LNCaP clone FGC (cell line): Measurements from ENCODE around the gene PDGFD.

Experiments
- DNase-seq: peaks from one replicate; pipeline ENCODE4 v3.0.0-alpha.2; 2011; ENCODE audit warnings: low read depth
- H3K4me3 ChIP-seq: 2 replicates; pipeline ENCODE4 v1.5.1; 2011; ENCODE audit warnings: mild to moderate bottlenecking, low read depth, low read length, control low read depth
- TF ChIP-seq, protein P1 (sequence below): IDR thresholded peaks from 2 replicates; pipeline ENCODE4 v1.5.1; 2012; ENCODE audit warnings: mild to moderate bottlenecking; ENCODE audit not compliant: control insufficient read depth, insufficient read depth; ENCODE audit errors: extremely low read depth

PDGFD gene

DNA sequence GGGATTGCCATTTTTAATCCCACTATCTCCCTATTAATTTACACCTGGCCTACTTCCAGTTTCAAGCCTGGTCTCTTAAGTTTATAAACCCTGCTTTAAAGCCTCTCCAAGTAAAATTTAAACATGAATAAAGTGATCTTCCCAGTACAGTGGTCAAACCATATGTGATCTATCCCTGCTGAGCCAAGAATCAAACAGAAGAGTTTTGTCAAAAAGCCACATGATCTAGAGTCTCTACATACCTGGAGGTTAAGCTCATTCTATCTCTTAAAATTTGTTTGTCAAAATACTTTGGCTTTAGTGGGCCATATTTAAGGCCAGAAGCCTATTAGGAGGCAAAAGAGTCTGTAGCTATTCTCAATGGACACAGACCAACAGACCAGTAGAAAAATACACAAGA, 170.4 kb downstream of the PDGFD start:
- DNase-seq: no peak
- TF ChIP-seq, protein P1, sequence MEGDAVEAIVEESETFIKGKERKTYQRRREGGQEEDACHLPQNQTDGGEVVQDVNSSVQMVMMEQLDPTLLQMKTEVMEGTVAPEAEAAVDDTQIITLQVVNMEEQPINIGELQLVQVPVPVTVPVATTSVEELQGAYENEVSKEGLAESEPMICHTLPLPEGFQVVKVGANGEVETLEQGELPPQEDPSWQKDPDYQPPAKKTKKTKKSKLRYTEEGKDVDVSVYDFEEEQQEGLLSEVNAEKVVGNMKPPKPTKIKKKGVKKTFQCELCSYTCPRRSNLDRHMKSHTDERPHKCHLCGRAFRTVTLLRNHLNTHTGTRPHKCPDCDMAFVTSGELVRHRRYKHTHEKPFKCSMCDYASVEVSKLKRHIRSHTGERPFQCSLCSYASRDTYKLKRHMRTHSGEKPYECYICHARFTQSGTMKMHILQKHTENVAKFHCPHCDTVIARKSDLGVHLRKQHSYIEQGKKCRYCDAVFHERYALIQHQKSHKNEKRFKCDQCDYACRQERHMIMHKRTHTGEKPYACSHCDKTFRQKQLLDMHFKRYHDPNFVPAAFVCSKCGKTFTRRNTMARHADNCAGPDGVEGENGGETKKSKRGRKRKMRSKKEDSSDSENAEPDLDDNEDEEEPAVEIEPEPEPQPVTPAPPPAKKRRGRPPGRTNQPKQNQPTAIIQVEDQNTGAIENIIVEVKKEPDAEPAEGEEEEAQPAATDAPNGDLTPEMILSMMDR: no peak
- H3K4me3 ChIP-seq: no peak overlapping the region

DNA sequence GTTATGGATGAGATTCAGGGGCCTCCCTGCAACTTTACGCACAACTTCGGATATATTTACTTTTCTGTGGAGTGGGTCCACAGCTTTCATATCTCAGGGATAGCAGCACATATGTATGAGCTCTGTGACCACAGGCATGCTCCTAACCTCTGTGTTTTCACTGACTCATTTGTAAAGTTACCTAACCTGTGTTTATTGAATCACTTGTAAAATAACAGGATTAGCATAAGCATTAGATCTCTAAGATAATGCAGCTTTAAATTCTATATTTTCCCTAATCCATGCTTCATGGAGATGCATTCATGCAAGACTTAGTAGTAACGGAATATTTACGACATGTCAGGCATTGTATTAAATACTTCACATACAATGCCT, 175.4 kb downstream of the PDGFD start:
- no peak overlapping the region for H3K4me3 ChIP-seq
- no peak for DNase-seq
- TF ChIP-seq, protein P1: no peak

DNA sequence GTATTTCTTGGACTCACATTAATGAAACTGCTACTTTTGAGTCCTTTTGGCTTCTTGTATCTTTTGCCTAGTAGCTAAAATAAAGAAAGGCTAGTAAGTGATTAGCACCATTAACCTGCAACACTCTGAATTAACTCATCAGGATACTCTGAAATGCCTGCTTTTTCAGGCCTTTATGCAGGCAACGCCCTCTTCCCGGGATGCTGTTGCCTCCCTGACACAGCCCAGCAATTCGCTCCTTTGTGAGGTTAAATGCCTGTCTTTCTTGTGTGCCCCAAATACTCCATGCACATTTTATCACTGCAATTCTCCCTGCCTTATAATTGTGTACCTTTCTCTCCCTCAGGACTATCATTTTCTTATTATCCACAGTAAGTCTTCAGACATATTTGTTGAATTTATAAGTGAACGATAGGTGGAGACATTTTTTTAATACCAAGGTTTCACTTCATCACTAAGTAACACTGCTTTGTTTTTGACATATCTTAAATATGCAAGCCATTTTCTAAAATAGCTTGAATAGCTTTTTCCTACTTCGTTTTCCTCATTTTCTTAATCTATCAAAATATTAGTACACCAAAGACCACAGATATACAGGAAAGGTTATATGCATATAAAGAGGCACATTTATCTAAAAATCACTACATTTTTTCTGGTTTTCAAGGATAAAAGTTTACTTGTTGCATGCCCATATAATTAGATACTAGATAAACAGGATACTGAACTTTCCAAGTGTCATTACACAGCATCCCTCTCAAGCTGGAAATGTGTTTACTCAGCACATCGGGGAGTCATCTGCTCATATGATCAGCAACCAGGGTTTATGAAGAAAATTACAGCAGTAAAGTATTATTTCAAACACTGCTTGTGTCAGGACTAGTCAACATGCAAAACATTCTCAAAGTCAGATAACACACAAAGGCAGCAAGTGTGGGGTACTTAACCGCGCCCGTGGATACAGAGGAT, 176.0 kb downstream of the PDGFD start:
- no peak for DNase-seq
- TF ChIP-seq, protein P1: 0 out of 2 replicates have a peak, but pooled peaks have one; percentile 25
- H3K4me3 ChIP-seq: no peak overlapping the region

DNA sequence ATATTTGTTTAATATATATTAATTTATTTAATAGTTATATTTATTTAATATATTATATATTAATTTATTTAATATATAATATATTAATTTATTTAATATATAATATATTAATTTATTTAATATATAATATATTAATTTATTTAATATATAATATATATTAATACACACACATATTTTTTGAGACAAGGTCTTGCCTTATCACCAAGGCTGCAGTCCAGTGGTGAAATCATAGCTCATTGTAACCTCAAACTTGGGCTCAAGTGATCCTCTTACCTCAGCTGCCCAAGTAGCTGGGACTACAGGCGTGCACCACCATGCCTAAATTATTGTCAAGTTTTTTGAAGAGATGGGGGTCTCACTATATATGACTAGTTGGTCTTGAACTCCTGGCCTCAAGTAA, 178.9 kb downstream of the PDGFD start:
- no peak overlapping the region for H3K4me3 ChIP-seq
- TF ChIP-seq, protein P1: no peak
- no peak for DNase-seq

DNA sequence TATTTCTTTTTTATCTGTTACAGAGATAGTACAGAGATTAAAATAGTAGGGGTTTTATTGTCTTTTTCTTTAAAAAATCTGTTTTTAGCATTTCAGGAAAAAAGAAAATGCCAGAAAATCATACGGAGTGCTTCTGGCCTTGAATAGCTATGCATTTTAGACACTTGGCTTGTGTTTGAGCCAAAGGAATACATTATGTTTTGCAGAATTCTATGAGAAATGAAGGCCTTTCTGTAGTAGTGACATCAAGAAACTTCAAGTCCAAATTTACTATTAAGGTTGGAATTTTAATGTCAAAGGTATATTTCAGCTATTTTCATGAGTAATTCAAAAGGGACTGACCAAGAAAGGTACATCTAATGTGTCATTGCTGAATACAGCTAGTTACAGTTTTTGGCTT, 183.8 kb downstream of the PDGFD start:
- H3K4me3 ChIP-seq: no peak overlapping the region
- no peak for DNase-seq
- TF ChIP-seq, protein P1: no peak

DNA sequence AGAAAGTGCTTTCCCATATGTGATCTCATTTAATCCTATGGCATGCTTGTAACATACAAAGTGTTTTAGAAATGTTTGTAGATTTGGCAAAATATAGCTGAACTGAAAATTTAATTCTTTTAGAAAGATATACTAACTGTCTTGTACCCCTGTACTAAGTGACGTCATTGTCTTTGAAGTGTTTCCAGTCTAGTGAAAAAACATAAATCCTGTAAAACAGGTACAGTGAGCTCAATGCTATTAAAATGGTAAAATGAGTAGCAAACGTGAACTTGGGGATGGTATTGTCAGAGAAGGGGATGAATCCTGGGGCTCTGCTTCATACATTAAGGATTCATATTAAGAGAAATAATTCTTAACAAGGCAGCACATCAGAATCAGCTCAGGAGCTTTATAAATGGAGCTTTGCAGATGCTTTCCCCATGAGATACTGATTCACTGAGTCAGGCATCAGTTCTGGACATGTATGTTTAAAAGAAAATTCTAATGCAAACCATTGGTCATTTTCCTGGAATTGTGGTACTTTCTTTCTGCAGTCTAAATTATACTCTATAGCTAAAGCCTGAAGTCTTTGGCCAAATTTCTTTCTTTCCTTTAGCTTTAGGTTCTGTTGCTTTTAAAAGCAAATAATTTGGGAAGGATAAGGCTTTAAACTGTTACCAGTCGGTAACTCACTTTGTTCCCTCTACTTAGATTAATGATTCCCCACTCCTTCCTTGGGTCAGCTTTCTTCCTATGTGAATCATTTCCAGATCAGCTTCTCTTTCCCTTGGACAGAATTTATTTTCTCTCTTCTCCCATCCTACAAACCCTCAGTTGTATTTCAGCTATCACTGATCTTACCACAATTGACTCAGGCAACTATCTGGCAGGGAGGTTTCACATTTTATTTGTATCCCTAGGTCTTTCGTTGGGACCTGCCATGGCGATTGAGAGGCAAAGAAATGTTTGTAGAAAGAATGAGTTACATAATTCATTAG, 185.0 kb downstream of the PDGFD start:
- no peak for DNase-seq
- TF ChIP-seq, protein P1: no peak

More for the DNA sequence above, 185.0 kb downstream of the PDGFD start:
- no peak overlapping the region for H3K4me3 ChIP-seq
